CD4-positive, alpha-beta T cell treated with Interleukin-15 for 4 hours (primary cell): ENCODE data around the gene TTC39A.

Experiments
- DNase-seq: peaks from one replicate; pipeline ENCODE4 v3.0.0-alpha.2; 2020; ENCODE audit warnings: low spot score

Gene TTC39A

GRCh38 chr1:51314974-51315373 is 15.4 kb downstream of the TTC39A start:
- no peak for DNase-seq

GRCh38 chr1:51313961-51314777 is 16.2 kb downstream of the TTC39A start:
- DNase-seq = no peak

DNA sequence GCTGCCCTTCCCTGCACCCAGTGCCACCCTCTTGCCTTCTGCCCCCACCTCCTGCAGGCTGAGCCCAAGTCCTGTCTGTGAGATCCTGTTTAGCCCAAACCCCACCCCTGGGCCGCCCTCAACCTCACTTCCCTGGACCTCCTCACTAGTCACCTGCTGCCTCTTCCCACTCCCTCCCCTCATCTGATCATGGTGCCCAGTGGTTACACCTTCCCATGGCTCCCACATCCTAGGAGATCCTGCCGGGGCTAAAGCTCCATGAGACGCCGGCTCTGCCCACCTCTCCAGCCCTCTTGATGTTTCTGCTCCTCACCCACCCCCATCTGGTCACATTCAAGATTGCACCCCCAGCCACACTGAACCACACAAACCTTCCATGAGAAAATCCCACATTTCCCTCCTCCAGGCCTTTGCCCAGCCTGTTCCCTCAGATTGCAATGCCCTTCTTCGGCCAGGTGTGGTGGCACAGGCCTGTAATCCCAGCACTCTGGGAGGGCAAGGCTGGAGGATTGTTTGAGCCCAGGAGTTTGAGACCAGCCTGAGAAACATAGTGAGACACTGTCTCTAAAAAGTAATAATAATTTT is 17.0 kb downstream of the TTC39A start:
- DNase-seq = no peak

- no peak for DNase-seq
Observed at GRCh38 chr1:51312718-51313117, 17.6 kb downstream of the TTC39A start.

DNA sequence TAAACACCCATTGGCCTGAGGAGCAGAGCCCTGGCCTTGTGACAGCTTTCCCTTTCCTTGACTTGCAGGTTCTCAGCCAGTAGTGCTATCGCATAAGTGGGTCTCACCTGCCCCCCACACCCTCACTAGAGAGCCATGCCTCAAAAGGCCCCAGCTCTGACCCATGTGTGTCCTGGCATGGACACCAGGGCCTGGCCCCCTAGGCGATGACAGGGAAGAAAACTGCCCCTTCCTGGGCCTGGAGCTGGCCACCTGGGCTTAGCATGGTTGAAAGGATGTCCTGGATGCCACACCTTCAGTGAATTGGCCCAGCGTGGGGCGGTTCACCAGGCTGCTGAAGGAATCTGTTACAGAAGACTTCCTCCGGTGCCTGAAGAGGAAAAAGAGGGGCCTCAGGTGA is 18.5 kb downstream of the TTC39A start:
- no peak for DNase-seq

- no peak for DNase-seq
Observed at GRCh38 chr1:51310871-51311613, 19.3 kb downstream of the TTC39A start.

DNA sequence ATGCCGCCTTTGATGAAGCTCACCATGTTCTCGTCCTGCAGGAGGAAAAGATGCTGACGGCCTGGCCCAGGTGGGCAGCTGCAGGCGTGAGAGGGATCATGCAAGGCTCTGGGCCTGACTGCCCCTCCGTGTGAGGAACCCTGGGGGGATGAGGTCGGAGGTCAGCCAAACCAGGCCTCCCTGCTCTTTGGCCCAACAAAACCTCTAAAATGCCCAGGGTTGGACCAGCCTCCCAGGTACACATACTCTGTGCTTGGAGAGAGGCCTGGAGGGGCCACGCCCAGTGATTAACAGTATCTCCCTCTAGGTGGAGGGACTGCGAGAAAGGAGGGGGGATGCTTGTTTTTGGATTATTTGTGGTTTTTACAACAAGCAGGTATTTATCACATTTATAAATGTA is 21.1 kb downstream of the TTC39A start:
- DNase-seq = no peak

GRCh38 chr1:51308636-51309035 is 21.7 kb downstream of the TTC39A start:
- DNase-seq = no peak

GRCh38 chr1:51306950-51307349 is 23.4 kb downstream of the TTC39A start:
- DNase-seq = no peak

DNA sequence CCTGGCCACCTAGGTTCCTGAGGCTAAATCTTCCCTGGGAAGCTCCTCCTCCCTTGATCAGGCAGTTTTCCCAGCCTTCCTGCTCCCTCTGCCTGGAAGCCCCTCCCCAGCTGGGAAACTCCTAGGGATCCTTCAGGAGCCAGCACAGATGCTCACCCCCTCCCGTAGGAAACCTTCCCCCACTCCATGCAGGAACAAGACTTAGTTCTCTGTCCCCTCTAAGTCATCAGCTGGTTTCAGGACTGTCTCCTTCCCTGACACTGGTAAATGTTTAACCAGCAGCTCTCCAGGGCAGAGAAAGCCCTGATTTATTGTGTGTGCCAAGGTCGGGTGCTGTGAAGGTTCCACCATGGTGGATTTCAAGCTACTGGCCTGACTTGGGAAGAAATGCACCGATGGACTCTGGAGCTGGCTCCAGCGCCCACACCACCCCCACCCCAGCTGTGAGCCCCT is 25.0 kb downstream of the TTC39A start:
- DNase-seq = no peak

GRCh38 chr1:51304360-51304759 is 26.0 kb downstream of the TTC39A start:
- DNase-seq = no peak

DNA sequence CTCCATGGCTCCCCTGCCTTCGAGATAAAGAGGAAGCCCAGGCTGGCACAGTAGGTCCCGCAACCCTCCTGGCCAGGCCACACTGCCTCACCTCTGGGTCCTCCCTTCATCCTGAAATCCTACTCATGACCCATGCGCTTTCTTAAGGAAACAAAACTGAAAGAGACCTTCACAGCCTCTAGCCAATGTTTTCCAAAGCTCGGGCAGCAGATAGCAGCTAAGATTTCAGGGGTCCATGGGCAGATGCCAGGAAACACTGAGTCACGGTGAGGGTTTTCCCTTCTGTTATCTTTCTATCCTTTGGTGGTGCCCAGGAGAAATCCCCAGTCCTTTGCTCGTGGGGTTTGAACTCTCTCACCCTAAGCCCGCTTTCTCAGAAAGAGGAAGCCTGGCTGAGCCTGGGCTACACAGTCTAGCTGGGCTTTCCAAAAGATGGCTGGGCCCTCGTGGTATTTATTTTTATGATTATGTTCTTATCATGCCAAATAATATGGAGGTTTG is 26.6 kb downstream of the TTC39A start:
- no peak for DNase-seq

DNA sequence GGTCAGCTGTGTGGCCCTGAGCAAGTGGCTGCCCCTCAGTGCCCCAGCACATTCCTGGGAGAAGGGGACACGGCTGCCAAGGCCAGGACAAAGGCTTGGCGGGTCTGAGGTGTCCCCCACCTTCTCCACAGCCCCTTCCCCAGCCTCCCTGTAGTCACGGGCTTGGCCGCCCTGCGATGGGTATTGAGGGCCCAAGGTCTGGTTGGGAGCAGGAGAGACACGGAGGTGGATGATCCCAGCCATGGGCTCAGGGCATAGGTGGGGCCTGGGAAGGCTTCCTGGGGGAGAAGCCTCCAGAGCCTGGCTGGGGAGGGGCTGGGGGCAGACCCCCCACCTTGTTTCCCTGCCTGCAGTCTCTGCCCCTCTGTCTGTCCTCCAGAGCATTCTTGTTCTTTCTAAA is 27.0 kb downstream of the TTC39A start:
- no peak for DNase-seq

- DNase-seq = no peak
Observed at GRCh38 chr1:51302746-51303145, 27.6 kb downstream of the TTC39A start.

- no peak for DNase-seq
Observed at GRCh38 chr1:51302270-51302669, 28.1 kb downstream of the TTC39A start.

- DNase-seq = no peak
Observed at GRCh38 chr1:51301844-51302162, 28.6 kb downstream of the TTC39A start.

GRCh38 chr1:51301152-51301843 is 29.1 kb downstream of the TTC39A start:
- no peak for DNase-seq

GRCh38 chr1:51299981-51300670 is 30.2 kb downstream of the TTC39A start:
- no peak for DNase-seq

- no peak for DNase-seq
Observed at GRCh38 chr1:51299185-51299885, 31.0 kb downstream of the TTC39A start.

DNA sequence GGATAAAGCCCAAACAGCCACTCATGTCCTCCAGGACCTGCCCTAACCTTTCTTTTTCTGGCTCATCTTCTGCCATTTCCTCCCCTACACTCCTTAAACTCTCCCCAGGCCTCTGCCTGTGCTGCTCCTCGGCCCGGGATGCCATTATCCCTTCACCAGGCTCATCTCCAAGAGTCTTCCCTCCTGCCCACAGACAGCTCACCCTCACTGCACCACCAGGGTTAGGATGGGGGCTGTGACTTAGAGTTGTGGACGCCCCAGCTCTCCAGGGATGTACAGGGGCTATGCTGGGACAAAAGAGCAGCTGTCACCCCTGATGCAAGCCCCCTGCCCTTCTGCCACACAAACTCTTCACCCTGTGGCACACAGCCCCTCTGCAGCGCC is 32.0 kb downstream of the TTC39A start:
- DNase-seq = no peak
